GM18520 (cell line): Measurements from ENCODE around the gene ADAM12.

Source experiments
- ATAC-seq: cut with Tn5 transposase; IDR thresholded peaks from one replicate; pipeline ENCODE4 v1.9.1; 2021; ENCODE audit not compliant: unreplicated experiment

ADAM12 gene

GRCh38 chr10:126215746-126216631 lies 172.3 kb downstream of the ADAM12 start:
- no peak for ATAC-seq

GRCh38 chr10:126214679-126215078 lies 173.6 kb downstream of the ADAM12 start:
- ATAC-seq: no peak

- no peak for ATAC-seq
Observed at GRCh38 chr10:126214021-126214420, 174.3 kb downstream of the ADAM12 start.

GRCh38 chr10:126212738-126213137 lies 175.5 kb downstream of the ADAM12 start:
- no peak for ATAC-seq

GRCh38 chr10:126210051-126210651 lies 178.1 kb downstream of the ADAM12 start:
- ATAC-seq: no peak

- ATAC-seq: no peak
Observed at GRCh38 chr10:126209451-126209850, 178.8 kb downstream of the ADAM12 start.

- ATAC-seq: no peak
Observed at GRCh38 chr10:126208726-126209302, 179.5 kb downstream of the ADAM12 start.

- ATAC-seq: no peak
Observed at GRCh38 chr10:126207851-126208250, 180.4 kb downstream of the ADAM12 start.

- no peak for ATAC-seq
Observed at GRCh38 chr10:126207313-126207771, 180.9 kb downstream of the ADAM12 start.

- ATAC-seq: no peak
Observed at GRCh38 chr10:126205486-126206205, 182.6 kb downstream of the ADAM12 start.

GRCh38 chr10:126204320-126204719 lies 184.0 kb downstream of the ADAM12 start:
- no peak for ATAC-seq

- no peak for ATAC-seq
Observed at GRCh38 chr10:126203746-126204145, 184.5 kb downstream of the ADAM12 start.

GRCh38 chr10:126201603-126202002 lies 186.7 kb downstream of the ADAM12 start:
- no peak for ATAC-seq

GRCh38 chr10:126199221-126199998 lies 188.9 kb downstream of the ADAM12 start:
- no peak for ATAC-seq

GRCh38 chr10:126198681-126199080 lies 189.6 kb downstream of the ADAM12 start:
- ATAC-seq: no peak

- no peak for ATAC-seq
Observed at GRCh38 chr10:126197036-126197543, 191.2 kb downstream of the ADAM12 start.

GRCh38 chr10:126196281-126196680 lies 192.0 kb downstream of the ADAM12 start:
- ATAC-seq: no peak

- no peak for ATAC-seq
Observed at GRCh38 chr10:126191192-126191591, 197.1 kb downstream of the ADAM12 start.

GRCh38 chr10:126188679-126189200 lies 199.5 kb downstream of the ADAM12 start:
- no peak for ATAC-seq

GRCh38 chr10:126187399-126187798 lies 200.9 kb downstream of the ADAM12 start:
- ATAC-seq: no peak
